Measurements from ENCODE around the gene LYPD6B.

GRCh38 chr2:149225446-149225845, 186.9 kb downstream of the LYPD6B start:
- TF ChIP-seq CTCF (IDR thresholded peaks at IDR 0.05 in 2 of 3, conservative IDR thresholded peaks at IDR 0.05 in 1 of 3; ENCODE audit: control insufficient read depth in 2 of 3, extremely low read depth in 1 of 3, insufficient read depth in 1 of 3, low read depth in 3 of 3, low read length in 3 of 3) (no peak), ZBTB40 (IDR thresholded peaks at IDR 0.05; ENCODE audit: borderline replicate concordance) (no peak), USF2 (IDR thresholded peaks at IDR 0.05; ENCODE audit: borderline replicate concordance, low read depth, low read length) (no peak), TCF7 (IDR thresholded peaks at IDR 0.05; ENCODE audit: borderline replicate concordance) (no peak), PBX3 (IDR thresholded peaks at IDR 0.05; ENCODE audit: insufficient replicate concordance, low read depth, low read length) (no peak), NBN (IDR thresholded peaks at IDR 0.05) (no peak)
